ENCODE measurements around the gene NEURL3.
"Not testable (repeated sequence)": the region's sequence is repeated elsewhere in the genome, so short reads cannot be mapped to it uniquely, and the experiment has no call there.

The NEURL3 gene

GRCh38 chr2:96505231-96505889, at the start of gene NEURL3:
NEURL3 (minus strand) TSS chr2:96505357; CDS start chr2:96505286, 71 bp downstream.
- no peak for DNase-seq

- DNase-seq, result peak; percentile 76
Measured at GRCh38 chr2:96554293-96555145, 49.4 kb upstream of the NEURL3 start.

GRCh38 chr2:96553957-96554292, 48.8 kb upstream of the NEURL3 start:
- DNase-seq, result not testable (repeated sequence)

GRCh38 chr2:96553176-96553956, 48.2 kb upstream of the NEURL3 start:
- DNase-seq, result peak; percentile 23

- DNase-seq, result peak; percentile 22
Measured at GRCh38 chr2:96552315-96553175, 47.4 kb upstream of the NEURL3 start.

GRCh38 chr2:96551605-96552314, 46.6 kb upstream of the NEURL3 start:
- no peak for DNase-seq

- peak; percentile 6 for DNase-seq
Measured at GRCh38 chr2:96550787-96551604, 45.8 kb upstream of the NEURL3 start.

- DNase-seq, result no peak
Measured at GRCh38 chr2:96549967-96550786, 45.0 kb upstream of the NEURL3 start.

- DNase-seq, result no peak
Measured at GRCh38 chr2:96549466-96549785, 44.3 kb upstream of the NEURL3 start.

- DNase-seq, result peak; percentile 16
Measured at GRCh38 chr2:96548558-96549465, 43.7 kb upstream of the NEURL3 start.

GRCh38 chr2:96547731-96548171, 42.6 kb upstream of the NEURL3 start:
- DNase-seq, result no peak

GRCh38 chr2:96547203-96547641, 42.1 kb upstream of the NEURL3 start:
- no peak for DNase-seq

- peak; percentile 59 for DNase-seq
Measured at GRCh38 chr2:96546797-96547196, 41.6 kb upstream of the NEURL3 start.

- peak; percentile 48 for DNase-seq
Measured at GRCh38 chr2:96546321-96546720, 41.2 kb upstream of the NEURL3 start.

GRCh38 chr2:96542357-96542977, 37.3 kb upstream of the NEURL3 start:
- DNase-seq, result no peak

- DNase-seq, result no peak
Measured at GRCh38 chr2:96541398-96542152, 36.4 kb upstream of the NEURL3 start.

GRCh38 chr2:96540136-96540535, 35.0 kb upstream of the NEURL3 start:
- no peak for DNase-seq
